NCI-H748 (cell line): Measurements from ENCODE around the gene DDX53.

Source experiments
- DNase-seq: peaks from one replicate; lab custom pipeline; 2025; ENCODE audit not compliant: unreplicated experiment; lab: John Stamatoyannopoulos, UW

DDX53 gene

DNA sequence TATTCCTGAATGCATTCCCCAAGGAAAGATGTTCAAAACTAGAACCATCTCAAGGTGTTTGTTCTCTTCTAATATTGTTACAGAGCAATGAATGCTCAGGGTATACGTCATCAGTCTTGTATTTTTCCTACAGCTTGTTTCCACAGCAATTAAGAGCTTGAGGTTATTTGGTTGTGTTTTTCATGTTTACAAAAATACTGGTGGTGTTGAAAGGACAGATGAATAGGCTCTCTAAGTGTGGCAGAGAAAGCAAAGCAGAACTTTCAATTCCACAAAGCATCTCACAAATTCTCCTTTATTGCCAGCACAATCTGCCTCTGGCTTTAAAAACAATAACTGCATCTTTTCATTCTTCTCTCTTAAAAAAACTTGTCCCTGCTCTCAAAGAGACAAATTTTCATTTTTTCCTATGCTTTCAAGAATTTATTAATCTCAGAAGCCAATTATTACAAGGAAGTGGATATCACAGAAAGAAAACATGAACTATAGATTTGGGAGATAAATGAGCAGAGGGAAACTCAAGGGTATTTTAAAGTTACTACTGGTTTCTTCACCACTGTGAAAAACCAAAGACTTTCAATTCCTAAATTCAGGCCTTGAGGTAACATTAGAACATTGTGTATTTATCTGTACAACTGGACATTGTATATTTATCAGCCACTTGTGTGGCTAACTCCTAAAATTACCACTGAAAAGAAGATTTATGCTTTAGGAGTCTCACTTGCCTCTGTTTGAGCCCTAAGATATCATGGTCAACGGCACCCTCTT is 49.2 kb downstream of the DDX53 start:
- DNase-seq = no peak

DNA sequence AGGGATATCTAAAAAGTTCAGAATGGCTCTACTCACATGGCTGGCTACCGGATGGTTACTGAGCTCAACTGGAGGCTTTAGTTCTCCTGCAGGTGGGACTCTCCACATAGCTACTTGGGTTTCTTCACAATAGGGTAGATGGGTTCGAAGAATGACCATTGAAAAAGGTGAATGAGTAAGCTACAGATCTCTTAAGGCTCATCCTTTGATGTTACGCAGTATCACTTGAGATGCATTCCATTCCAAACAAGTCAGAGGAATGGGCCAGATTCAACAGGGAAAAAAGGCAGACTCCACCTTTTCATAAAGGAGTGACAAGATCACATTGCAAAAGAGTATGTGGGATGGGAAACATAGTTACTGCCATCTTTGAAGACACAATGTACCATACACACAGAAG is 52.6 kb downstream of the DDX53 start:
- DNase-seq = no peak
